HG03060 (cell line): ENCODE results near the gene ASXL2.
"Not testable (repeated sequence)": the region's sequence is repeated elsewhere in the genome, so short reads cannot be mapped to it uniquely, and the experiment has no call there.

Source experiments
- ATAC-seq: cut with Tn5 transposase; IDR thresholded peaks from one replicate; pipeline ENCODE4 v1.9.1; 2021; ENCODE audit warnings: low read depth, moderate number of reproducible peaks; ENCODE audit not compliant: unreplicated experiment

Gene ASXL2

DNA sequence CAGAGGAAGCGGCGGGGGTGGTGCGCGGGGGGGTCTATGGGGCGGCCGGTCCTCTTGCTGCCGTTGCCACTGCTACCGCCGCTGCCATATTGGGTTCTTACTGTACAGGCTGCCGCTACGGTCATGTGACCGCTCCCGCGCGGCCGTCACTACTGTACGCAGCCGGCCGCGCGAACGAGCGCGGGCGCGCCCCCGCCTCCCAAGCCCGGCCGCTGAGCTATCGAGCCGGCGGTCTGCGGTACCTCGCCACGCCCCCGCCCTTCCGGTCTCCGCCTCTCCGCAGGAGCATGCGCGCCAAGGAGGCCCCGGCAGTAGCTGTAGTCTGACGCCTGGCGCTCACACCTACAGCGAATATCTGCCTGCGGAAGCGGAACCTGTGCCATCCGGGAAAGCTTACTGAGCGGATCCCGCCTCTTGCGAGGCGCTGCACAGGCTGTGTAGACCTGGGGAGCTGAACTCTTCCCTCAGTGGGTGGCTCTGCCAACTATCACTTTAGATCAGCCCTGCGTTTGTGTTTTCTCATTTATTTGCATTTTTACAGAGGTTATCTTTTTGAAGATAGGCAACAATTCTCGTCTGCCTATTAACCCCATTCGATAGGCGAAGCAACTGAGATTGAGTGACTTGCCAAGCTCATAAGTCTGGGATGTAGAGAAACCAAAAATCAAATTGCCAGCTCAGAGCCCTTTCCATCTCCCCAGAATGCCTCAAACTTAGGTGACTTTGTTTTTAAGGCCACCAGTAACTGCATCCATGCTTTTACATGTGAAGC is at the start of gene ASXL2:
Gene ASXL2, minus strand, starts transcription at position 127 of the 772 bp plus-strand sequence. CDS start 265 bp downstream, outside the sequence.
- ATAC-seq = peak; percentile 78

- no peak for ATAC-seq
These were observed 48.9 kb upstream of the ASXL2 start for GRCh38 chr2:25926984-25927756.

GRCh38 chr2:25922501-25922900 is 44.2 kb upstream of the ASXL2 start:
- no peak for ATAC-seq

- no peak for ATAC-seq
These were observed 42.6 kb upstream of the ASXL2 start for GRCh38 chr2:25920786-25921415.

DNA sequence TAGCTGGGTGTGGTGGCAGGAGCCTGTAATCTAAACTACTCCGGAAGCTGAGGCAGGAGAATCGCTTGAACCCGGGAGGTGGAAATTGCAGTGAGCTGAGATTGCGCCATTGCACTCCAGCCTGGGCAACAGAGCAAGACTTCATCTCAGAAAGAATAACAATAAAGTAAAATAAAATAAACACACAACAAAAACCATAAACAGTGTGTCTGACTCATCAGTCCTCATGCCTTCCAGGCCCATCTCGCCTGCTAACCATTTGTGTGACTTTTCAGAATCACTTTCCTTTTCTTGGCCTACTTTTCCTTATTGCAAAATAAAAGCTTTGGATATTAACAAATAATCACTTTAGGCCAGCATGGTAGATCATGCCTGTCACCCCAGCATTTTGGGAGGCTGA is 42.0 kb upstream of the ASXL2 start:
- no peak for ATAC-seq

GRCh38 chr2:25917832-25918231 is 39.5 kb upstream of the ASXL2 start:
- ATAC-seq = no peak

DNA sequence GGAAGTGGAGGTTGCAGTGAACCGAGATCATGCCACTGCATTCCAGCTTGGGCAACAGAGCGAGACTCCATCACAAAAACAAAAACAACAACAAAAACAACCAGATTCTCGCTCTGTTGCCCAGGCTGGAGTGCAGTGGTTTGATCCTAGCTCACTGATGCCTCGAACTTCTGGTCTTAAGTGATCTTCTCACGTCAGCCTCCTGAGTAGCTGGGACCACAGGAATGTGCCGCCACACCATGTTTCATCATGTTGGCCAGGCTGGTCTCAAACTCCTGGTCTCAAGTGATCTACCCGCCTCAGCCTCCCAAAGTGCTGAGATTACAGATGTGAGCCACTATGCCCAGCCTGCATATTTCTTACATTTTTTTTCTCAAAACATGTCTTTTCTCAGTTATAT is 39.1 kb upstream of the ASXL2 start:
- not testable (repeated sequence) for ATAC-seq

DNA sequence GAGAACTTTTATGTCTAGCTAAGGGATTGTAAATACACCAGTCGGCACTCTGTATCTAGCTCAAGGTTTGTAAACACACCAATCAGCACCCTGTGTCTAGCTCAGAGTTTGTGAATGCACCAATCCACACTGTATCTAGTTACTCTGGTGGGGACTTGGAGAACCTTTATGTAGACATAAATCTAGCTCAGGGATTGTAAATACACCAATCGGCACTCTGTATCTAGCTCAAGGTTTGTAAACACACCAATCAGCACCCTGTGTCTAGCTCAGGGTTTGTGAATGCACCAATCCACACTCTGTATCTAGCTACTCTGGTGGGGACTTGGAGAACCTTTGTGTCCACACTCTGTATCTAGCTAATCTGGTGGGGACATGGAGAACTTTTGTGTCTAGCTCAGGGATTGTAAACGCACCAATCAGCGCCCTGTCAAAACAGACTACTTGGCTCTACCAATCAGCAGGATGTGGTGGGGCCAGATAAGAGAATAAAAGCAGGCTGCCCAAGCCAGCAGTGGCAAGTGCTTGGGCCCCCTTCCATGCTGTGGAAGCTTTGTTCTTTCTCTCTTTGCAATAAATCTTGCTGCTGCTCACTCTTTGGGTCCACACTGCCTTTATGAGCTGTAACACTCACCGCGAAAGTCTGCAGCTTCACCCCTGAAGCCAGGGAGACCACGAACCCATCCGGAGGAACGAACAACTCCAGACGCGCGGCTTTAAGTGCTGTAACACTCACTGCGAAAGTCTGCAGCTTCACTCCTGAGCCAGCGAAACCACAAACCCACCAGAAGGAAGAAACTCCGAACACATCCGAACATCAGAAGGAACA is 37.9 kb upstream of the ASXL2 start:
- not testable (repeated sequence) for ATAC-seq

DNA sequence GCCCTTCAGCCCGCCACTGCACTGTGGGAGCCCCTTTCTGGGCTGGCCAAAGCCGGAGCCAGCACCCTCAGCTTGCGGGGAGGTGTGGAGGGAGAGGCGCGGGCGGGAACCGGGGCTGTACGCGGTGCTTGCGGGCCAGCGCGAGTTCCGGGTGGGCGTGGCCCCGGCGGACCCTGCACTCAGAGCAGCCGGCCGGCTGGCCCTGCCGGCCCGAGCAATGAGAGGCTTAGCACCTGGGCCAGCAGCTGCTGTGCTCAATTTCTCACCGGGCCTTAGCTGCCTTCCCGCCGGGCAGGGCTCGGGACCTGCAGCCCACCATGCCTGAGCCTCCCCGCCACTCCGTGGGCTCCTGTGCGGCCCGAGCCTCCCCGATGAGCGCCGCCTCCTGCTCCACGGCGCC is 37.1 kb upstream of the ASXL2 start:
- not testable (repeated sequence) for ATAC-seq

GRCh38 chr2:25913696-25913973 is 35.3 kb upstream of the ASXL2 start:
- ATAC-seq = not testable (repeated sequence)

- ATAC-seq = no peak
These were observed 34.8 kb upstream of the ASXL2 start for GRCh38 chr2:25912851-25913695.

GRCh38 chr2:25909574-25909973 is 31.3 kb upstream of the ASXL2 start:
- not testable (repeated sequence) for ATAC-seq

GRCh38 chr2:25905126-25905525 is 26.8 kb upstream of the ASXL2 start:
- no peak for ATAC-seq

DNA sequence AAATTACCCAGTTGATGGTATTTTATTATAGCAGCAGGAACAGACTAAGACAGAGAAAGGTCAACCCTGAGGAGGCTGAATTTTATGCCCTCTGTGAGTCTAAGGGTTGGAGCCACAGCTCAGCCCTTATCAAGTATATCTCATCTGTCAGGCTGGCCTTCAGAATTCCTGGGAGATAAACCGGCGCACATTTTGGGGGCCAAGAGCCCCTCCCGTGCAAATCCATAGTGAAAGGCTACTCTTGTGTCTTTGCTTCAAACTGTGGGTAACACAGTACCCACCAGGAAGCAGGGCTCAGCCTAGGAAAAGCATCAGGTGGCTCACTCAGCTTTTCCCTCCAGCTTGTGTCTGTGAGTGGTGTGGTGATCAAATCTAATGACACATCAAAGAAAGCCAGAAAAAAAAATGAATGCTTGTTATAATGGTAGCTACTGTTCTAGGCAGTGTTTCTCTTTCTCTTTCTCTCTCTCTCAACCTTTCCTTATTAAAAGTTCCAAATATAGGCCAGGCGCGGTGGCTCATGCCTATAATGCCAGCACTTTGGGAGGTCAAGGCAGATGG is 25.0 kb upstream of the ASXL2 start:
- ATAC-seq = no peak

- no peak for ATAC-seq
These were observed 21.2 kb upstream of the ASXL2 start for GRCh38 chr2:25899404-25899970.

DNA sequence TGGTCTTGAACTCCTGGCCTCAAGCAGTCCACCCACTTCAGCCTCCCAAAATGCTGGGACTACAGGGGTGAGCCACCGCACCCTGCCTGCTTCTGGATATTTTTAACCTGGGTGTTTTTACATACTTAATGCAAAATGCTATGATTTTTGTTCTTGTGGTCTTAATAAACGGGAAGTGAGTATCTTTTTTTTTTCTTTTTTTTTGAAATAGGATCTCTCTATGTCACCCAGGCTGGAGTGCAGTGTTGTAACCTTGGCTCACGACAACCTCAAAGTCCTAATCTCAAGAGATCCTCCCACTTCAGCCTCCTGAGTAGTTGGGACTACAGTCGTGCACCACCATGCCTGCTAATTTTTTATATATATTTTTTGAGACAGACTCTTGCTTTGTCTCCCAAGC is 19.2 kb upstream of the ASXL2 start:
- ATAC-seq = no peak

GRCh38 chr2:25896308-25896707 is 18.0 kb upstream of the ASXL2 start:
- not testable (repeated sequence) for ATAC-seq

GRCh38 chr2:25895610-25896009 is 17.3 kb upstream of the ASXL2 start:
- no peak for ATAC-seq

DNA sequence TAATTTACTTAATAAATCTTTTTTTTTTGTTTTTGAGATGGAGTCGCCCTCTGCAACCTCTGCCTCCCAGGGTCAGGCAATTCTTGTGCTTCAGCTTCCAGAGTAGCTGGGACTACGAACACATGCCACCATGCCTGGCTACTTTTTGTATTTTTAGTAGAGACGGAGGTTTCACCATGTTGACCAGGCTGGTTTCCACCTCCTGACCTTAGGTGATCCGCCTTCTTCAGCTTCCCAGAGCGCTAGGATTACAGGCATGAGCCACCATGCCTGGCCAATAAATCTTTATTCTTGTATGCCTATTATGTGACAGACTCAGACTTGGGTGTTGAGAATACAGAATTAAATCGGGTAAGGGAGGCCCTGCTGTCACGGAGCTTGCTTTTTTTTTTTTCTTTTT is 16.7 kb upstream of the ASXL2 start:
- no peak for ATAC-seq
